ENCODE measurements around the gene LY6G6C.

LY6G6C gene

DNA sequence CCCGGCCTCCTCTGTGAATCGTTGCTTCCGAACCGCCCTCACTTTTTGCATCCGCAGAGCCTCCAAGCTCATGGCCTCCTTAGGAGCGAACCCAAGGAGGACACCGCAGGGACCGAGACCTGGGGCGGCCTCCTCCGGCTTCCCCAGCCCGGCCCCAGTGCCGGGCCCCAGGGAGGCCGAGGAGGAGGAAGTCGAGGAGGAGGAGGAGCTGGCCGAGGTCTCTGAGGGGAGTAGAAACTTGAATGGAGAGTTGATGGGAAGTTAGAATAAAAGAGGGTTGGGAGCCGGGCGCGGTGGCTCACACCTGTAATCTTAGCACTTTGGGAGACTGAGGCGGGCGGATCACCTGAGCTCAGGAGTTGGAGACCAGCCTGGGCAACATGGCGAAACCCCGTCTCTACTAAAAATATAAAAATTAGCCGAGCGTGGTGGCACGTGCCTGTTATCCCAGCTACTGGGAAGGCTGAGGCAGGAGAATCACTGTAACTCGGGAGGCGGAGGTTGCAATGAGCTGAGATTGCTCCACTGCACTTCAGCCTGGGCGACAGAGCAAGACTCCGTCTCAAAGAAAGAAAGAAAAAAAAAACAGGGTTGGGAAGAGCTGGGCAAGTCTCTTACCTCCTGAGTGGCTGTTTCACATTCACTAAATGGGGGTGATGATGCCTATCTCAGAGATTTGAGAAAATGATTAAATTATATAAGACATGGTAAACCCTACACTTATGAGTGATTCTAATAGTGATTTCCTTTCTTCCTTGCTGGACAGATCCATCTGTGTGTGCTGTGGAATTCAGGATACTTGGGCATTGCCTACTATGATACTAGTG lies 19.1 kb upstream of the LY6G6C start:
- no peak for DNase-seq

DNA sequence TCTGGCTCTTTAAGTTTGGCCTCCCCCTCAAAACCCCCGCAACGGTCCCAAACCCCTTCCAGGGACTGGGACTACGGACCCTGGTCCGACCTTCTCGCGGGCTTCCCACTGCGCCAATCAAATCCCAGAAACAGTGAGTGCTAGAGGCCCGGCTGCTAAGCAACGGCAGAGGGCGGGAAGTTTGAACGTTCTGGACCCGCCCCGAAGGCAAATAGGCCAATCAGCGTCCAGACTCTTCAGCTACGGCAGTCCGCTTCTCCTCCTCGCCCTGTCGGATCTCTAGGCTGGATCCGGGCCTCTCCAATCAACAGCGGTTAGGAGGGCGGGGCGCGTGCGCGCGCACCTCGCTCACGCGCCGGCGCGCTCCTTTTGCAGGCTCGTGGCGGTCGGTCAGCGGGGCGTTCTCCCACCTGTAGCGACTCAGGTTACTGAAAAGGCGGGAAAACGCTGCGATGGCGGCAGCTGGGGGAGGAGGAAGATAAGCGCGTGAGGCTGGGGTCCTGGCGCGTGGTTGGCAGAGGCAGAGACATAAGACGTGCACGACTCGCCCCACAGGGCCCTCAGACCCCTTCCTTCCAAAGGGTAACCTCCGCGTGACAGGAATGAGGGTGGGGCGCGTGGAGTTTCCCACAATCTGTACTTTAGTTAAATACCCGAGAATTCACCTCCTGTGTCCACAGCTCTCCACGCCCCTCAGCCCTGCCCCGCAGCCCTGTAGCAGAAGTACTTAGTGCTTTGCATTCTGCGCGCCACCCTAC lies 18.3 kb upstream of the LY6G6C start, which contains the start of gene MSH5:
Gene MSH5 (plus strand): TSS at position 367 of the 758 bp plus-strand sequence. CDS start 462 bp downstream, outside the sequence.
- DNase-seq: peak; percentile 99

DNA sequence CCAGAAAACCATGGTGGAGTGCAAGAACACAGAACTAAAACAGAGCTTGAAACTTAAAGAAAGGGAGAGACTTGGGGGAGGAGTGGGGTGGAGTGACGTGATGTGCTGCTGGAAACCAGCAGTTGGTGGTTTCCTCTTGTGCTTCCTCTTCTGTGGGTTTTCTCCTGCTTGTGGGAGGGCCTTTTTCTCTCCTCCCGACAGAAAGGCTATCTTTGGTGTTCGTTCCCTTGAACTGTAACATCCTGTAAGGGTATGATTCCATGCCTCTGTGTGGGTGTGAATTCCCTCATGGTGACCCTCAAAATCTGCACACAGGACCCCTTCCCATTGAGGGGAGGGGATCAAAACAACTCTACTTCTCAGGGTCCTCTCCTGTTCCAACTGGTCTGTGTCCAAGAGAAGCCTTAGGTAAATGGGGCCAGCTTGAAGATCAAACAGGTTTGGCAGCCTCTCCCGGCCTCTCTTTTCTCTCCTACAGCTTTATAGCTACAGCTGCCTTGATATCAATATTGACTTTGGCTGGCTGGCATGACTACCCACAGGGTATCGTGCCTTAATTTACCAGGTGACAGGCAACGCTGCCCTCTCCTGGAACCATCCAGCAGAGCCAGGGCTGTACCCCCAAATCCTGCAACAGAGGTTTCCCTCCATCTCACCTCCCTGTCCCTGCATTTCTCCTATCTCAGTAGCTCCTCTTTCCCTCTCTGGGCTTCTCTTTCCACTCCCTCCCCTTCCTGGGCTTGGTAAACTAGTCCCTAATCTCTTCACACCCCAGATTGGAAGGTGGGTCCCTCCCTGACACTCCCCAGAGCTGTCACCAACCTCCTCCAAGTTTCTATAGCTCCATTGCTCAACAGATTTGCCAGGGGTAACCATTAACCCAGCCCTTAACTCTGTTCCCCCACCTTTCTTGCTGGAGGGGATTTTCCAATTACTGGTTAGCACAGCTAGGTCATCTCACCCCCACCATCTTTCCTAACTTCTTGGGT lies 16.7 kb upstream of the LY6G6C start:
- DNase-seq: peak; percentile 92

DNA sequence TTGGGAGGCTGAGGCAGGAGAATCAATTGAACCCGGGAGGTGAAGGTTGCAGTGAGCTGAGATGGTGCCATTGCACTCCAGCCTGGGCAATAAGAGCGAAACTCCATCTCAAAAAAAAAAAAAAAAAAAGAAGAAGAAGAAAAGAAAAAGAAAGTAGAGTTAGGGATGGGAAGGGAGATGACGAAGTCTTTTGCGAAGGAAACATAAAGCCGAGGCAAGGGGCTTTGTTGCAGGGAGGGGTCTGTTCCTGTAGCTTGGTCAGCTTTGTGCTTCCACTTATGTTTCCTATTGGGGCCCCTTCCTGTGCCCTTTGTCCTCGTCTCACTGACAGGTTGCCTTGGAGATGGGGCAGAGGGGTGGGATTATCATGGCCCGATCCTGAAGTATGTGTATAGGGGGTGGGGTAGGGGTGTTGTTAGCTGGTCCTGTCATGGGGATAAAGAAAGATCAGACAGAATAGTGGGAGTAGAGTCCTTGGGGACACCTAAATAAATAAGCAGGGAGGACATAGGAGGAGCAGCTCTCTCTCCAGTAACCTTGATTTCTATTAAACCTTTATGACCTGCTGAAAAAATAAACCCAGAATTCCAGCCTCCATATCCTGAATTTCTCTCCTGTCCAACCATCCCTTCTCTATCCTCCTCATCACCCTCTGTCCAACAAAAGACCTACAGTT lies 15.9 kb upstream of the LY6G6C start:
- DNase-seq: no peak

DNA sequence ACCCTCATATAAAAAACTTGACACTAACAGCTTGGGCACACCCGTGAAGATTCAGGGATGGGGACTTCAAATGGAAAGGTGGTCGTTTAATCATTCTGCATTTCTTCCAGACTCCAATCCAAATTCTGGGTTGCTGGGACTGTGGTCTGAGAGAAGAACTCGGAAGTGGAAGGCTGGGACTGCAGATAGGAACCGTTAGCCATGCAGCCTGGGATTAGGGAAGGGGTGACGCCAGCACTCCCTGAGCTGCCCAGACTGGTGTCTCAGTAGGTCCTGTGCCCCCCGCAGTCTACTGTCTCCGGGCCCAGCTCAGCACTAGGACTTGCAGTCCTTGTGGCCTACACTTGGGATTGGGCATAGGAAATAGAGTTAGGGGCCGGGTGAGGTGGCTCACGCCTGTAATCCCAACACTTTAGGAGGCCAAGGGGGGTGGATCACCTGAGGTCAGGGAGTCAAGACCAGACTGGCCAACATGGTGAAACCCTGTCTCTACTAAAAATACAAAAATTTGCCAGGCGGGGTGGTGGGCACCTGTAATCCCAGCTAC lies 15.3 kb upstream of the LY6G6C start:
- no peak for DNase-seq

DNA sequence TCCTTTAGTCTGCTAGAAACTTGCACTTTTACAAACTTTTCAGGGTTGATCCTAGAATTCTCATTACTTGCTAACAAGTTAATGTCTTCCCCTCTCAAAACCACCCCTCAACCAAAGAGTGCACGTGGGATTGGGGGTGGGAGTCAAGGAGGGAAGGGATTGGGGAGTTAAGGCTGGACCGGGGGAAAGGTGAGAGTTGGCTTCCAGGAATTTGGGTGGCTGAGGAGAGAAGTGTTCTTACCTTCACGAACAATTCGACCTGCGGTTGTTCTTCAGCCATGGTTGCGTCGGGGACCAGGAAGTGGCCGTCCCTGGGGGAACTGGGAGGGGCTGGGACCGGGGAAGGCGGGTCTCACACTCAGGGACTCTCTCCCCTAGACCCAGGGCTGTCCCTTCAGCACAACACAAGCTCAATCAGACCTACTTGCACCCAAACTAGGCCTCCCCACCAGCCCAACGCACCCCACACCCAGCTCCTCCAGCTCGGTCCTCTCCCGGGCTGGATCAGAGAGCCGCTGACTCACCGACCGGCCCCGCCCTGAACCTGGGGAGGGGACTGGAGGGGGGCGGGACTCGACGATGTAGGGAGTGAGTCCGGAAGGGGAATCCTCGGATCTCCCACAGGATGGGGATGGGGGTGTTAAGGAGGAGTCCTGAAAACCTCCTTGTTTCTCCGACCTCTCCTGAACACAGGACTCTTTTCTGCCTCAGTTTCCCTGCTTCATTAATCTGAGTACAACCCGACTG lies 14.6 kb upstream of the LY6G6C start, which contains the start of gene CLIC1:
Gene CLIC1 (minus strand): TSS at position 510 of the 747 bp plus-strand sequence. CDS start 230 bp downstream, at position 280.
- peak; percentile 63 for DNase-seq

DNA sequence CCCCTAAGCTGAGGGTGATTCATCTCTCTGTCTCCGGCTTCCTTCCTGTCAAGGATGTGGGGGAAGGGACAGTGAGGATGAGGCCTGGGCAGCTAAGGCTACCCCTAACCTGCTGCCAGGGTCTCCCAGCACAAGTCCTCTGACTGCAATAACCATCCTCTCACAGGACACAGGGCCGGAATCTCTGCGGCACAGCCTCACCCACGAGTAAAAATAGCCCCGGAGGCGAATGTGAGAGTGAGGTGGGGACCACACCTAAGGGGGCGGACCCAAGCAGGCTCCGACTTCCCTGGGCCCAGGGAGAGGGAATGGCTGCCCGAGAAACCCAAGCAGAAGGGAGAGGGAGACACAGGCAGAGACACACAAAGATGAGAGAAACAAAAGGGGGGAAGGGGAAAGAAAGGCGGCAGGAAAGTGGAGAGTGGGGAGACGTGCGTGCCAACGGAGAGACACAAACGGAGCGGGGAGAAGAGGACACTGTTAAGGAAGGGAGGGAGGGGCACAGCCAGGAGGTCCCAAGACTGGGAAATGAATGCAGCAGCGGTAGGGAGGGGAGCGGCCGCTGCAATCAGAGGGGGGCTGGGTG lies 13.4 kb upstream of the LY6G6C start:
- DNase-seq: no peak

DNA sequence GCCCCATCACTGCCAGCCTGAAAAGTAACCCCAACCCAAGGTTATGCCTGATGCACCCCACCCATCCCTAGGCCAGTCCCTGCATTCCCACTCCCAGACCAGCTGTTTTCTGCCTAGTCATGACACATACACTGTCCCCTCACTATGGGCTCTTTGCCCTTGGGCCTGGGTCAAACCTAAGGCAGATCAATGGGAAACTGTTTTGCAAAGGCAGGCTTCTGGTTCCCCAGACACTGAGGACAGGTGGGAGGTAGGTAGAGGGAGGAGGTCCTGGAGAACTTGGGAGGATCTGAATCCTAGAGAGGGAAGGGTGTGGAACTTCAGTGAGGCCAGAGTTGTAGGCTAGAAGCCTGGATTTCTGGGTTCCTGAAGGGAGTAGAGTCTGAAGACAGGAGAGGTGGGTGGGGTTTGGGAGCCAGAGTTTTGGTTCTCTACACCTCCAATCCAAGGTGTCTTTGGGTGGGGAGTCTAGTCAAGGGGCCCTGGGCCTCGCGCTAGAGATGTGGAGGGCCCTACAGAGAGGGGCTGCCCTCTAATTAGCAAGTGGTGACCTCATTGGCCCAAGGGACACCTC lies 12.8 kb upstream of the LY6G6C start:
- DNase-seq: no peak

DNA sequence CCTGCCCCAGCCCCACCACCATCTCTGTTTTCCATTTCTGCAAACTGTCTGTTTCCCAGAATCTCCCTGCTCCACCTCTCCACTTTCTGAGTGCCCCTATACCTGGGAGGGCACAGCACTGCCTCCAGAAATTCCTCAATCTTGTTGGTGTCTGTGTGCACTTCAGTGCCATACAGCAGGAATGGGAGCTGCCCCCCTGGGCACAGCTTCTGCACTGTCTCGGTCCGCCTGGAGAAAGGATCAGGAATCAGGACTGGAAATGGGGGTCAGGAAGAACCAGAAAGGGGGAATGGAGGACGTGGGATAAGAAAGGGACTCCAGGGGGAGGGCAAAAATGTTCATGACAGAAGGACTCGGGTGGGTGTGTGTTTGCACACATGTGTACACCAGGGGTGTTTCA lies 12.2 kb upstream of the LY6G6C start:
- no peak for DNase-seq

DNA sequence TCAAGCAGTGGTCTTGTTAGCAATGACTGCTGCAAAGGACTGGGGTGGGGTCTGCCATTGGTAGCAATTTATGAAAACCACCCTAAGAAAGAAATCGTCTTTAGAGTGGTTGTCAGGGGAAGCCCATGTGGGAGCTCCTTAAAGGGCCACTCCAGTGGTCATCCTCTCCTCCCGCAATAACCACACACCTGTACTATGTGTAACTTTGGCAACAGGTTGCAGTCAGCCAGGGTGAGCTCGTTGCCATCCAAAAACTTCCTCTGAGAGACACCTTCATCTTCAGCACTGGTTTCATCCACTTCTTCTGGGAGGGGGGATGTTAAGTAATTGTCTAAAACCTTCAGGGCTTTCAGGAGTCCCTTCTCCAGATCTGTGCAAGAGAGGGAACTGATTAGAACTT lies 10.5 kb upstream of the LY6G6C start:
- DNase-seq: no peak

DNA sequence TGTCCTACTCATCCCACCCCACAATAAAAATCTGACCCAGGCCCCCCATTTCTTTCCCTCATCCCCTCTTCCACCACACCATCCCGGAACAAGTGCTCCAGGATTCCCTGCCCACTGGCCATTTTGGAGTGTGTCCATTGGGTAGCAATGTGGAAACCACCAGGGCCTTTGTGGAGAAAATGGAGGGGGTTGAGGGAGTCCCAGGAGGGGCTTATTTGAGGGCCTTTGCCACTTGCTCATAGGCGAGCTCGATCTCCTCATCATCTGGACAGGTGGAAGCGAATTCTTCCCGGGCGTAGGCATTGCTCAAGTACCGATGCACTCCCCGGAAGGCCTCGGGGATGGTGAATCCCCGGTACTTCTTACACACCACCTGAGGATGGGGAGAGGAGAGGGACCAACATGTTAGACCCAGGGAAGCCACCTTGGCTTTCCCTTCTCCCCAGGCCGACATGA lies 9.1 kb upstream of the LY6G6C start:
- DNase-seq: no peak

DNA sequence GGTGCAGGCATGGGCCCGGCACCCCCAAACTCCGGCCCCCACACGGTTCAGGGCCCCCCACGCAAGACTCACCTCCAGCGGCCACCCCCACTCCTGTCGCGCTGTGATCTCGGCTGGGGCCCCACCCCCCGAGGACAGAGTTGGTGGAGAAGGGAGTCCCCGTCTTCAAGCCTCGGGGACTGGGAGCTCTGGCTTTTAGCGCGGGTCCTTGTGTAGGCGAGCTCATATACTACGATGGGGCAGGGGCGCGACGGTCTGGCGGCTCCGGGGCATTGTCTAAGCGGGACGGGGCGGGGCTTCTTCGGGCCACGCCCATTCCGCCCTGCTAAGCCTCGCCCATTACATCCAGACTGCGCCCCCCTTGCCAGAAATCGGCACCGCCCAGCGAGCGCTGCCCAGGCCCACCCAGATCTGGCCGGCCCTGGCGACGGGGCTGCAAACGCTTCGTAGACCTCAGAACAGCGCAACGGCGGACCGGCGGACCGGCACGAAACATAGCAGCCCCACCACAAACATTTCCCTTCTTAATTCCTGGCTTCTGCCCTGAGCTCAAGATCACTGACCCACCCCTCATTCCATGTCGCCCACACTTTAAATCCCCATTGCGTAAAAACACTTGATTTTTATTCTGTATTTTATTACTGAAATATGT lies 8.6 kb upstream of the LY6G6C start:
- DNase-seq: no peak

DNA sequence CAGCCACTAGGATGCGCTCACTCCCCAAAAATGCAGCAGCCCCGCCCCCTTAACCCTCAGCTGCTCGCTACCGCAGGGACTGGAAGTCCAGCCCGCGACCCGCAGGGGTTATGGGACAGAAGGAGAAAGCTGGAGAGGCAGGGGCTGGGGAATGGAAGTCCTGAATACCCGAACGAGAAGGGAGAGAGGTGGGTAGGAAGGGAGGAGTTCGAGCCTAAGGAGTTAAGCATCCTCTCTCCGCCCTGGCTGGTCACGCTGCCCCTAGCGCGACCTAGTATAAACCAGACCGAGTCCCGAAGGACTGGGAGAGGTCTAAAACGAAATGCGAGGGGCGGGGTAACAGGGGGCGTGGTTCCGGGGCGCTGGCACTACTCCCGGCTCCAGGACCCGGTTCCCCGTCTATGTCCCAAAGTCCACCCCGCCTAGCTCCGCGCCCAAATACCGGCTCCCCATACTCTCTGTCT lies 8.0 kb upstream of the LY6G6C start:
- peak; percentile 62 for DNase-seq

DNA sequence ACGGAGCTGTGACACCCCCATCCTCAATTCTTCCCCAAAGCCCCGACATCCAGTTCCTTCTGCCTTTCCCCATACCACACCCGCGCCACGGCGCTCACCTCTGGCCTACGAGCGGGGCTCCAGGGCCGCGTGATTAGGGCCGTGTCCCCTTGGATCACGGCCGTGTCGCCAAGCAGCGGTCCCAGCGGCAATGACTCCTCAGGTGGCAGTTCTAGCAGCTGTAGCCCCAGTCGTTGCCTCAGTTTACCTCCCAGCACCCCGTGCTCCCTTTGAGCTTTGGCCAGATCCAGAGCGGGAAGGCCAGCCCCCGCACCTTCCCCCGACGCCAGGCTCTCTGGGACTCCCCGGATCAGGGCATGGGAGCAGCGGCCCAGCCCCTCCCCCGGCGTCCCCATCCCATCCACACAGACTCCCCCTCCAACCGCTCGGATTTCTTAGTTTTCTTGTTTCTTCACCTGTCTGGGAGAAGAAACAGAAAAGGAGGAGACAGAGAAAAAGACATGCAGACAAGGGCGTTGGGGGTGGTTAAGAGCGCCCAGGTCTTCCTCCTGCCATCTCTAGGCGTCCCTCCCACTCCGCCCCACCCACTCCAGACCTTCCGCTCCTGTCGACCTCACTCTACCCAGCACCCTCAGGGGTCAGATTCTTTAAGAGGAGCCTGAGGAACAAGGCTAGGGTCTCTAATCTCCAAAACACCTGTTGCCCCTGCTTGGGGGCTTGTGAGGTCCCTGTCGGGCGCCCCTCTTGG lies 7.4 kb upstream of the LY6G6C start, which contains the start of gene DDAH2:
Gene DDAH2 (minus strand): TSS at position 533 of the 748 bp plus-strand sequence. CDS start 138 bp downstream, at position 395.
- DNase-seq: no peak

DNA sequence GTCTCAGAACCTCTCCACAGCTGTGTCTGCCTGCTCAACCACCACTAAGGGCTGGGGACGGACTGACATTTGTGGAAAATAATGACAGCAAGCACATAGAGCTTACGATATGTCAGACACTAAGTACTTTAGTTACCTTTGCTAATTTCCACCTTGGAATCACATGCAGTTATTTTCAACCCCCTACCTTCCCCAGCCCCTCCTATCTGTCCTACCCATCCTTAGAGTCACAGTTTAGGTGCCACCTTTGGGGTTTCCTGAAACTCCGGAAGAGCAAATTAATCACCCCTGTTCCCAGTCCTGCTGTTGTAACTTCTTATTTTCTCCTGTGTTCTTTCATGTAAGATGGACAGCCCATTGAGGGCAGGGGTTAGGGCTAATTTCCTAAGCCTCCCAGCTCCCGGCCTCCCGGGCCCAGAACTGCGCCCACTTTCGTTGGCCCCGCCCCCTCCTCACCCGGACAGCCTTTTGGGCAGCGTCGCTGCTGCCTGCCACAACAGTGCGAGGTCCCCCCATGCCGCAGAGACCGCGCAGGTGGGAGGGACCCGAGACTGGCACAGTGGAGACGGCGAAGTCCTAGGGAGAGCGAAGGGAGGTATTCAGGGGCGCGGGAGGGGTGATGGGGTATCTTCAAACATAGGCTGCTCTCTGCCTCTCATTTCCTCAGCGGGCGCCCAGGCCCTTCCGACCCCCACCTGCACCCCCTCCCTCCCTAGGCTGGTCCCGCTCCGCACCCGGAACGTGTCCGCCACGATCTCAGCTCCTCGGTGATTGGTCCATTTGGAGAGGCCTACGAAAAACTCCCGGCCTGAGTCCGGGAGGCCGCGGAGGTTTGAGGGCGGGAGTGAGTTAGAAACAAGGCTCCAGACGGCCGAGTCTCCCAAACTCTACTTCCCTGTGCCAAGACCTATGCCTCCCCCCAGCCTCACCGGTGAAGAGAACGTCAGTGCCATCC lies 6.4 kb upstream of the LY6G6C start:
- DNase-seq: no peak

DNA sequence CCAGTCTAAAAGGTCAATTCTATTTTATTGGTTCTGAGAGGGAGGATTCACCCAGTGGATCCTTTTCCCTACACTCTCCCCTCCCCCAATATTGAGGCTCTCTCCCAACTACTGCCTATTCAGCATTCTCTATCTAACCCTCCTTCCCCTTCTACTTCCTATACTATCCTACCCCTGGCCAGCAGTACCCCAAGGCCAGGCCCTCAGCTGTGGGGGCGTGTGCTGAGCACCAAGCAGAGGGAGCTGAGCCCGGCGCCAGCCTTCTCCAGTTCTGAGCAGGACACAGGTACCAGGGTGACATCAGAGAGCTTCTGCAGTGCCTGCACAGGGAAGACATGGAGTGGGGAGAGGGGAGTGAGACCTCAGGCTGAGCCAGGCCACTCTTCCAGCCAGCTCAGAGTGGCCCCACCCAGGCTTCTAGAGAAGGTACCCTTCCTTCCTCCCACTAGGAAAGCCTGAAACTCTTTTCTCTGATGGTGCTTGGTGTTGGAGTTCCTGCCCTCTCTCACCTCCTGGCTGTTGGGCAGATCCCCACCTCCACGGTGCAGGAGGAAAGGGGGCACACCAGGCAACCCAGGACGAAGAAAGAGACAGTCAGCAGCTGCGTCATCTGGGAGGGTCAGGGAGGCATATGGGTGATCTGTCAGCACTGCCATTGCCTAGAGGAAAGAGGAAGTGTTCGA lies 5.6 kb upstream of the LY6G6C start:
- DNase-seq: no peak
